GM04504 (cell line): ENCODE results near the gene RECK.
A peak's percentile ranks its signal among the peaks of the same experiment; 100 is the strongest.

Experiments
- DNase-seq: peaks from one replicate; pipeline ENCODE4 v3.0.0-alpha.2; 2012; ENCODE audit warnings: low read depth

Gene RECK

GRCh38 chr9:36023260-36024048 is 13.3 kb upstream of the RECK start:
- no peak for DNase-seq

GRCh38 chr9:36025746-36026145 is 11.0 kb upstream of the RECK start:
- no peak for DNase-seq

GRCh38 chr9:36029202-36029601 is 7.5 kb upstream of the RECK start:
- no peak for DNase-seq

GRCh38 chr9:36029765-36030528 is 6.8 kb upstream of the RECK start:
- peak; percentile 91 for DNase-seq

- no peak for DNase-seq
These were observed 5.8 kb upstream of the RECK start for GRCh38 chr9:36030871-36031270.

GRCh38 chr9:36031774-36032555 is 4.7 kb upstream of the RECK start:
- no peak for DNase-seq

GRCh38 chr9:36033788-36034187 is 2.9 kb upstream of the RECK start:
- no peak for DNase-seq

GRCh38 chr9:36034234-36034633 is 2.5 kb upstream of the RECK start:
- no peak for DNase-seq

GRCh38 chr9:36035006-36035405 is 1.7 kb upstream of the RECK start:
- no peak for DNase-seq

GRCh38 chr9:36036253-36036779 is 397 bp upstream of the RECK start:
- DNase-seq = no peak

- DNase-seq = no peak
These were observed 923 bp downstream of the RECK start for GRCh38 chr9:36037549-36038122.

- DNase-seq = no peak
These were observed 2.4 kb downstream of the RECK start for GRCh38 chr9:36039121-36039520.

GRCh38 chr9:36039696-36040095 is 3.0 kb downstream of the RECK start:
- DNase-seq = no peak

GRCh38 chr9:36040271-36040925 is 3.7 kb downstream of the RECK start:
- no peak for DNase-seq

- DNase-seq = no peak
These were observed 4.8 kb downstream of the RECK start for GRCh38 chr9:36041506-36041905.

- no peak for DNase-seq
These were observed 8.9 kb downstream of the RECK start for GRCh38 chr9:36045610-36046009.

GRCh38 chr9:36046923-36047322 is 10.2 kb downstream of the RECK start:
- no peak for DNase-seq

- DNase-seq = no peak
These were observed 12.7 kb downstream of the RECK start for GRCh38 chr9:36049408-36049807.

GRCh38 chr9:36050476-36050875 is 13.8 kb downstream of the RECK start:
- no peak for DNase-seq

- DNase-seq = no peak
These were observed 14.6 kb downstream of the RECK start for GRCh38 chr9:36051317-36051716.

- no peak for DNase-seq
These were observed 17.3 kb downstream of the RECK start for GRCh38 chr9:36053971-36054370.

GRCh38 chr9:36056896-36057295 is 20.2 kb downstream of the RECK start:
- DNase-seq = no peak
